Kidney capillary endothelial cell (primary cell): ENCODE data around the gene NOS1AP.
"Not testable (repeated sequence)": the region's sequence is repeated elsewhere in the genome, so short reads cannot be mapped to it uniquely, and the experiment has no call there.

Source experiments
- DNase-seq: peaks from one replicate; pipeline ENCODE4 v3.0.0-alpha.2; 2018; ENCODE audit warnings: low spot score

Gene NOS1AP

GRCh38 chr1:162169031-162169790 is 99.7 kb downstream of the NOS1AP start:
- DNase-seq = no peak

GRCh38 chr1:162171111-162171510 is 101.6 kb downstream of the NOS1AP start:
- DNase-seq = no peak

GRCh38 chr1:162172311-162173102 is 103.0 kb downstream of the NOS1AP start:
- DNase-seq = no peak

GRCh38 chr1:162173607-162174006 is 104.1 kb downstream of the NOS1AP start:
- not testable (repeated sequence) for DNase-seq

- DNase-seq = not testable (repeated sequence)
Observed at GRCh38 chr1:162174027-162174426, 104.5 kb downstream of the NOS1AP start.

- no peak for DNase-seq
Observed at GRCh38 chr1:162175379-162176081, 106.0 kb downstream of the NOS1AP start.

- DNase-seq = no peak
Observed at GRCh38 chr1:162177126-162177525, 107.6 kb downstream of the NOS1AP start.

- DNase-seq = no peak
Observed at GRCh38 chr1:162178432-162178831, 108.9 kb downstream of the NOS1AP start.

- no peak for DNase-seq
Observed at GRCh38 chr1:162179121-162179520, 109.6 kb downstream of the NOS1AP start.

GRCh38 chr1:162180813-162181212 is 111.3 kb downstream of the NOS1AP start:
- no peak for DNase-seq

GRCh38 chr1:162182090-162182489 is 112.6 kb downstream of the NOS1AP start:
- no peak for DNase-seq

GRCh38 chr1:162185314-162186025 is 116.0 kb downstream of the NOS1AP start:
- no peak for DNase-seq

- DNase-seq = no peak
Observed at GRCh38 chr1:162186026-162186374, 116.5 kb downstream of the NOS1AP start.

- DNase-seq = no peak
Observed at GRCh38 chr1:162186406-162186805, 116.9 kb downstream of the NOS1AP start.

- no peak for DNase-seq
Observed at GRCh38 chr1:162187687-162188276, 118.3 kb downstream of the NOS1AP start.

GRCh38 chr1:162189345-162189744 is 119.9 kb downstream of the NOS1AP start:
- DNase-seq = no peak

- no peak for DNase-seq
Observed at GRCh38 chr1:162191396-162192305, 122.2 kb downstream of the NOS1AP start.

- no peak for DNase-seq
Observed at GRCh38 chr1:162192306-162192678, 122.8 kb downstream of the NOS1AP start.

GRCh38 chr1:162192763-162193162 is 123.3 kb downstream of the NOS1AP start:
- DNase-seq = no peak

- DNase-seq = no peak
Observed at GRCh38 chr1:162193221-162193620, 123.7 kb downstream of the NOS1AP start.

- no peak for DNase-seq
Observed at GRCh38 chr1:162193815-162194214, 124.3 kb downstream of the NOS1AP start.
